HG03175 (cell line): ENCODE results near the gene BIK.
"Not testable (repeated sequence)": the region's sequence is repeated elsewhere in the genome, so short reads cannot be mapped to it uniquely, and the experiment has no call there.

ENCODE experiments used
- ATAC-seq: cut with Tn5 transposase; IDR thresholded peaks from one replicate; pipeline ENCODE4 v1.9.1; 2021; ENCODE audit warnings: mild to moderate bottlenecking, moderate library complexity; ENCODE audit not compliant: unreplicated experiment

Gene BIK

DNA sequence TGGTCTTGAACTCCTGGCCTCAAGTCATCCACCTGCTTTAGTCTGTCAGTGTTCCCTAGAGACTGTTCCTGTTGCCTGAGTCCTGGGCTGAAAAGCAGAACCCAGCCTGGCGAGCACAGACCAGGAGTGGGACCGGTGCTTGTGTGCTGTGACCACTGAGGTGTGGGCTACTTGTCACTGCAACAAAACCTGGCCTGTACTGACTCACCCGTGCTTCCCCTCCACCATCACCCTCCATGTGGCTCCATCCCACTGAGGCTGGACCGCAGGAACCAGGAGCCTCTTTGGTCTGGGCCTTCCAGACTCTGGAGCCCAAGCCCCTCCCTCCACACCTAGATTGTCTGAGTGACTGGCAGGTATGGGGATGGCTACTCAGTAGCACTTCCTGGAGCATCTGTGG lies 24.0 kb downstream of the BIK start:
- ATAC-seq = no peak

DNA sequence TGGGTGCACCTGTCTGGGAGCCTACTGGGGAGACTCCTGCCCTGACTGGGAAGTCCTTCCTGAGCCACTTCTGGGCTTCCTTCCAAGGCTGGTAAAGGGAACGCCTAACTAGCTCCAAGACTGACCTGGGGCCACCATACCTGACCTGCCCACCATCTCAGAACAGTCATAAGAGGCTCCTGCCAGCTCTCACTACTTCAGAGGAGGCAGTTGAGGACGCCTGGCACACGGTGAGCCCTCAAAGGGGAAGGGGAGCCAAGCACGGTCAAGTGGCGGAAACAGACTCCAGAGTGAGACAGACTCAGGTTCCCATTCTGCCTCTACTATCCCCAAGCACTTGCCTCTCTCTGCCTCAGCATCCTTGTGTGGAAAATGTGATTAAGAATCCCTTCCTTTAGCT lies 25.0 kb downstream of the BIK start:
- ATAC-seq = no peak

DNA sequence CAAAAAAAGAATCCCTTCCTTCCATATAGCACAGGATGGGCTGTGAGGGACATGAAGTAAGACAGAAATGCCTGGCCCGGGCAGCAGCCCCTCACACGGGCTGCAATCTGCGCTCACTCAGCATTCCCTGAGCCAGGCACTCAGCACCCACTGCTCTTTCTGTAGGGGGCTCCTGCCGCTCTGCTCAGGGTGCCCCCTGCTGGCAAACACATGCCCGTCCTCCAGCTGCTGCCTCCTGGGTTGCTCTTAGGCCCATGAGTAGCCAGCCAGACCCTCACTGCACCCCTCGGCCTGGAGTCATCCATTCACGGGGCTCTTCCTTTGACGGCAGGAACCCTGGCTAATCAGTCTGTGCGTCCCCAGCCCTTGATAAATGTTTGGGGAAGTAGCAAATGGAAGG lies 25.7 kb downstream of the BIK start:
- ATAC-seq = no peak

GRCh38 chr22:43136801-43137200 lies 26.3 kb downstream of the BIK start:
- no peak for ATAC-seq

- peak; percentile 79 for ATAC-seq
These were observed 32.5 kb downstream of the BIK start, which contains the start of gene MCAT for GRCh38 chr22:43142880-43143562. Gene MCAT (minus strand): TSS chr22:43143398. CDS start chr22:43143348, 50 bp downstream.

DNA sequence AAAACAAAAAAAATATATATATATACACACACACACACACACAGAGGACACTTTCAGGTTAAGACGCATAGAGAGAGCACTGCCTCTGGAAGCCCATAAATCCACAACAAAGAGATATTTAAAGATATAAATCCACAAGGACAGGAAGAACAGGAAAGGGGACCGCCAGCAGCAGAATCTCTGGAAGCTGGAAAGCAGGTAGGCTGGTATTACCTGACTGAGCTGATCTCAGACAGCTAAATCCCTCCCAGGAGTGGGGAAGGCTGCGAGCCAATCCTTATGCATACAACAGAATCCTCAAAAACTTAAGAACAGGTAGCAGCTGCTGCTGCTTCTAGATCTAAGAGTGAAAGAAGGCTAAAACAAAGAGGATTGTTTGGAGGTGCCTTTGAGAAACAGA lies 34.4 kb downstream of the BIK start:
- ATAC-seq = no peak

DNA sequence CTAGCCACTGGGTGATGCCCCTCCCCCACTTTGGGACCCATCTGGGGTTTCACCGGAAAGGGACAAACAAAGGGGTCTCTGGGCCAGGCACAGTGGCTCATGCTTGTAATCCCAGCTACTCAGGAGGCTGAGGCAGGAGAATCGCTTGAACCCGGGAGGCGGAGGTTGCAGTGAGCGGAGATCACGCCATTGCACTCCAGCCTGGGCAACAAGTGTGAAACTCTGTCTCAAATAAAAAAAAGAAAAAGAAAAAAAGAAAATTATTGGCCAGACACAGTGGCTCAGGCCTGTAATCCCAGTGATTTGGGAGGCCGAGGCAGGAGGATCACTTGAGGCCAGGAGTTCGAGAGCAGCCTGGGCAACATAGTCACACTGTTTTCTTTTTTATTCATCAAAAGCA lies 34.8 kb downstream of the BIK start:
- ATAC-seq = not testable (repeated sequence)

DNA sequence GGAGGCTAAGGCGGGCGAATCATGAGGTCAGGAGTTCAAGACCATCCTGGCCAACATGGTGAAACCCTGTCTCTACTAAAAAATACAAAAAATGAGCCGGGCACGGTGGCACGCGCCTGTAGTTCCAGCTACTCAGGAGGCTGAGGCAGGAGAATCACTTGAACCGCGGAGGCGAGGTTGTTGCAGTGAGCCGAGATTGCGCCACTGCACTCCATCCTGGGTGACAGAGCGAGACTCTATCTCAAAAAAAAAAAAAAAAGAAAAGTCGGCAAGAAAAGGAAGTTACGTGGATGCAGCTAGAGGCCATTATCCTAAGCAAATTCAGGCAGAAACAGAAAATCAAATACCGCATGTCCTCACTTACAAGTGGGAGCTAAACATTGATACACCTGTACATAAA lies 35.8 kb downstream of the BIK start:
- not testable (repeated sequence) for ATAC-seq

GRCh38 chr22:43147821-43148220 lies 37.3 kb downstream of the BIK start:
- ATAC-seq = no peak

GRCh38 chr22:43148581-43148980 lies 38.0 kb downstream of the BIK start:
- no peak for ATAC-seq

GRCh38 chr22:43150731-43151206 lies 40.2 kb downstream of the BIK start:
- no peak for ATAC-seq

GRCh38 chr22:43151251-43152002 lies 40.9 kb downstream of the BIK start, which contains the start of gene TSPO:
Gene TSPO (plus strand): TSS chr22:43151559. CDS start chr22:43159239, 7,680 bp downstream.
- ATAC-seq = no peak

- no peak for ATAC-seq
These were observed 41.4 kb downstream of the BIK start for GRCh38 chr22:43152003-43152356.

GRCh38 chr22:43152357-43153071 lies 42.0 kb downstream of the BIK start:
- ATAC-seq = no peak

GRCh38 chr22:43153899-43154298 lies 43.3 kb downstream of the BIK start:
- no peak for ATAC-seq

DNA sequence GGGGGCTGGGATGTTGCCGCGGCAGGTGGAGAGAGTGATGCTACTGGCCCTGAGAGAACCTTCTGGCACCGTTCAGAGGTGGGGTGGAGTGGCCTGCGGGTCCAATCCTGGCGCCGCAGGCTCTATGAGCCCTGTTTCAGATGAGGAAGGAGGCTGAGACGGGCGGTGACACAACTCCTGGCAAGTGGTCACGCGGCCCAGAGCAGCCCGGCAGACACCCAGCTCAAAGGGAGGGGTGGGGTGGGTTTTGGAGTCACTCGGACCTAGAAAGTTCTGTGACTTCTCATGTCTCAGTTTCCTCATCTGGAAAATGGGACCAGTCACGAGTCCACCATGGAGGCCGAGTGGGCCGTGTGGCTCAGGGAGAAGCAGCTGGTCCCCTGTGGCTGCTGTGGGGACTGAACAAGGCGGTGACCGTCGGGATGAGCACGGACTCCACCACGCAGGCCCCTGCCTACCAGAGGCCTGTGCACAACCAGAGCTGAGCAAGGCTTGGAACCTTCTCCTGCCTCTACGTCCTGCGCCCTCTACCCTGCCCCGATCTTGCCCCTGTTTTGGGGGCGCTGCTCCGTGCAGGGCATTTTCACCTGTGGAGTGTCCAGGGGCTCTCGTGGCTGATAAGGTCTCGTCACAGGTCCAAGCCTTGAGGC lies 44.5 kb downstream of the BIK start:
- ATAC-seq = no peak

GRCh38 chr22:43155789-43156188 lies 45.2 kb downstream of the BIK start:
- ATAC-seq = no peak

- no peak for ATAC-seq
These were observed 45.9 kb downstream of the BIK start for GRCh38 chr22:43156413-43156812.

- no peak for ATAC-seq
These were observed 47.5 kb downstream of the BIK start for GRCh38 chr22:43157874-43158546.

DNA sequence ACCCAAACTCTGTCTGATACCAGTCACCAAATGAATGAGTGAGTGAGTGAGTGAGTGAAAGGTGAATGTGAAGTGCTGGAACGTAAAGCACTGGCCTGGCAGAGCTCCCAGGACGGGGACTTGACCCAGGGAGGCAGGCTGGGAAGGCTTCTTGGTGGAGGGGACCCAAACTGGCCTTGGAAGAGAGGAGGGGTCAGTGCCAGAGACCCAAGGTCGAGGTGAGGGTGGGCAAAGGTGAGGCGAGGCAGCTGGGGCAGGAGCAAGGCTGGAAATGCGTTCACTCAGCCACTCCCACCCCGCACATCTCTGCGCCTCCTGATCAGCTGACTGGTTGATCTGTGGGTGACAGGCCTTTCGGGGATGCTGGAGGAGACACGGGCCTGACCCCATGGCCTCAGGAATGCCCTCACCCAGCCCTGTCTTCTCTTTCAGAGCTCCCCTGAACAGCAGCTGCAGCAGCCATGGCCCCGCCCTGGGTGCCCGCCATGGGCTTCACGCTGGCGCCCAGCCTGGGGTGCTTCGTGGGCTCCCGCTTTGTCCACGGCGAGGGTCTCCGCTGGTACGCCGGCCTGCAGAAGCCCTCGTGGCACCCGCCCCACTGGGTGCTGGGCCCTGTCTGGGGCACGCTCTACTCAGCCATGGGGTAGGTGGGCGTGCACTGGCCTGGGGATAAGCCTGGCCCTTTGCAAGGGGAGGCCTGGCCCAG lies 48.4 kb downstream of the BIK start:
- no peak for ATAC-seq
